CD4-positive, alpha-beta T cell treated with Interleukin-10 for 1 hour (primary cell): ENCODE measurements around the gene DLG2.

ENCODE experiments used
- DNase-seq: peaks from one replicate; pipeline ENCODE4 v3.0.0-alpha.2; 2020

The DLG2 gene

GRCh38 chr11:84300092-84300491 is 1327.1 kb downstream of the DLG2 start:
- no peak for DNase-seq

- DNase-seq: no peak
Measured at GRCh38 chr11:84297570-84297969, 1329.6 kb downstream of the DLG2 start.

- no peak for DNase-seq
Measured at GRCh38 chr11:84295815-84296214, 1331.3 kb downstream of the DLG2 start.

- no peak for DNase-seq
Measured at GRCh38 chr11:84292955-84293354, 1334.2 kb downstream of the DLG2 start.

- no peak for DNase-seq
Measured at GRCh38 chr11:84292006-84292405, 1335.1 kb downstream of the DLG2 start.

GRCh38 chr11:84290647-84291046 is 1336.5 kb downstream of the DLG2 start:
- no peak for DNase-seq

- no peak for DNase-seq
Measured at GRCh38 chr11:84289381-84289906, 1337.7 kb downstream of the DLG2 start.

- no peak for DNase-seq
Measured at GRCh38 chr11:84273541-84273940, 1353.6 kb downstream of the DLG2 start.

GRCh38 chr11:84270466-84270865 is 1356.7 kb downstream of the DLG2 start:
- DNase-seq: no peak

- DNase-seq: no peak
Measured at GRCh38 chr11:84264066-84264465, 1363.1 kb downstream of the DLG2 start.

GRCh38 chr11:84261707-84262106 is 1365.4 kb downstream of the DLG2 start:
- DNase-seq: no peak

- no peak for DNase-seq
Measured at GRCh38 chr11:84260862-84261261, 1366.3 kb downstream of the DLG2 start.

- no peak for DNase-seq
Measured at GRCh38 chr11:84256618-84257017, 1370.5 kb downstream of the DLG2 start.

- DNase-seq: no peak
Measured at GRCh38 chr11:84255483-84255882, 1371.7 kb downstream of the DLG2 start.

- DNase-seq: no peak
Measured at GRCh38 chr11:84250834-84251613, 1376.1 kb downstream of the DLG2 start.

GRCh38 chr11:84249344-84250135 is 1377.6 kb downstream of the DLG2 start:
- no peak for DNase-seq

GRCh38 chr11:84247926-84248325 is 1379.2 kb downstream of the DLG2 start:
- no peak for DNase-seq

GRCh38 chr11:84247129-84247528 is 1380.0 kb downstream of the DLG2 start:
- no peak for DNase-seq

GRCh38 chr11:84243629-84244263 is 1383.4 kb downstream of the DLG2 start:
- no peak for DNase-seq

- DNase-seq: no peak
Measured at GRCh38 chr11:84241343-84242131, 1385.6 kb downstream of the DLG2 start.

GRCh38 chr11:84240847-84241246 is 1386.3 kb downstream of the DLG2 start:
- no peak for DNase-seq

- no peak for DNase-seq
Measured at GRCh38 chr11:84236436-84236835, 1390.7 kb downstream of the DLG2 start.
